NB4 (cell line): ENCODE measurements around the gene LRRC2.

Experiments
- DNase-seq: peaks from one replicate; pipeline ENCODE4 v3.0.0; 2010; ENCODE audit warnings: low read depth
- H3K4me3 ChIP-seq: one replicate; pipeline ENCODE4 v1.5.1; 2011; ENCODE audit warnings: mild to moderate bottlenecking, low read depth, low read length, moderate library complexity
- CTCF ChIP-seq: IDR thresholded peaks from one replicate; pipeline ENCODE4 v1.5.1; 2012; ENCODE audit warnings: low read depth, low read length
- MAX ChIP-seq: IDR thresholded peaks from 2 replicates; pipeline ENCODE4 v1.6.1; 2011; ENCODE audit warnings: low read depth, low read length
- MYC ChIP-seq: IDR thresholded peaks from 2 replicates; pipeline ENCODE4 v1.6.1; 2011; ENCODE audit warnings: low read depth, low read length
- POLR2A ChIP-seq: IDR thresholded peaks from 2 replicates; pipeline ENCODE4 v1.6.1; 2011; ENCODE audit warnings: mild to moderate bottlenecking; ENCODE audit not compliant: insufficient read length; ENCODE audit errors: extremely low read depth

LRRC2 gene

GRCh38 chr3:46566040-46566641 lies at the start of gene LRRC2:
TSS of gene LRRC2 (minus strand) at chr3:46566302. CDS start at chr3:46551591, 14,711 bp downstream.
- no peak within 1 kb of the TSS for H3K4me3 ChIP-seq
- TF ChIP-seq MAX, result no peak
- TF ChIP-seq MYC, result no peak
- TF ChIP-seq POLR2A, result no peak
- no peak for TF ChIP-seq CTCF
- no peak for DNase-seq

GRCh38 chr3:46615050-46615775 lies 49.1 kb upstream of the LRRC2 start:
- DNase-seq, result no peak
- H3K4me3 ChIP-seq, result no peak overlapping the region
- TF ChIP-seq MAX, result no peak
- TF ChIP-seq MYC, result no peak
- no peak for TF ChIP-seq CTCF
- no peak for TF ChIP-seq POLR2A

- no peak overlapping the region for H3K4me3 ChIP-seq
- TF ChIP-seq MAX, result no peak
- TF ChIP-seq CTCF, result no peak
- no peak for TF ChIP-seq POLR2A
- no peak for TF ChIP-seq MYC
- no peak for DNase-seq
These were observed 48.3 kb upstream of the LRRC2 start for GRCh38 chr3:46614431-46614830.

GRCh38 chr3:46613313-46614005 lies 47.4 kb upstream of the LRRC2 start:
- DNase-seq, result no peak
- TF ChIP-seq MAX, result no peak
- no peak for TF ChIP-seq POLR2A
- TF ChIP-seq MYC, result no peak
- TF ChIP-seq CTCF, result no peak
- H3K4me3 ChIP-seq, result no peak overlapping the region

- no peak within 1 kb of the TSS for H3K4me3 ChIP-seq
- TF ChIP-seq CTCF (no peak), MAX (no peak), POLR2A (no peak), MYC (no peak)
- no peak for DNase-seq
These were observed 46.2 kb upstream of the LRRC2 start, which contains the start of gene FAM240A for GRCh38 chr3:46612324-46612723. TSS of gene FAM240A (plus strand) at chr3:46612525. CDS start at chr3:46612684, 159 bp downstream.
